Adrenal gland (tissue), 5 donors: ENCODE measurements around the gene EFR3B.

Experiments used
- POLR2A ChIP-seq, 2 donors: fragments of 450-650 bp; IDR thresholded peaks; one replicate each; pipeline ENCODE4 v1.6.1; 2017; ENCODE audit warnings: antibody characterized with exemption in 2 of 2, mild to moderate bottlenecking in 2 of 2, moderate library complexity in 1 of 2
- TF ChIP-seq, protein P1 (sequence below), 6 experiments: fragments of 450-650 bp in 4 of 6; fragments of 200-600 bp in 2 of 6; sonication (generic) in 1 of 6; IDR thresholded peaks; 1 replicate in 5 of 6; 2 replicates in 1 of 6; pipeline versions ENCODE4 v1.5.1 to v1.8.0; 2016 to 2021; ENCODE audit warnings: antibody characterized with exemption in 6 of 6, mild to moderate bottlenecking in 2 of 6, moderate library complexity in 1 of 6
- donor health status: DM: no; HTN: no; CAD: no.

DNA sequence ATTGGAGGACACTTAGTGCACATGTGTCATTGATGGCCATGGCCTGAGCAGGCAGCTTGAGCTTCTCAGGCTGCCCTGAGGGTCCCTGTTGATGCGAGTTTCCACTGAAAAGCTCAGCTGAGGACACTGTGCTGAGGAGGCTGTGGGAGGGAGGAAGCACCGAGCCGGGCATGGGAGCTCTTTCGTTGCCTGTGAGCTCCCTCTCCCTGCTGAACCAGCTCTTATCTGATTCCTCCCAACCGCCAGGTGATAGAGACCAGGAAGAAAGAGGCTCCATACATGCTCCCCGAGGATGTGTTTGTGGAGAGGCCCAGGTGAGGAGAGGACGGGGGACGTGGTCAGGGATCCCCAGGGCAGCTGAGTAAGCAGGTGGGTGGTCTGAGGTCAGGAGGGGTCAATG lies 99.2 kb downstream of the EFR3B start:
- TF ChIP-seq, protein P1, sequence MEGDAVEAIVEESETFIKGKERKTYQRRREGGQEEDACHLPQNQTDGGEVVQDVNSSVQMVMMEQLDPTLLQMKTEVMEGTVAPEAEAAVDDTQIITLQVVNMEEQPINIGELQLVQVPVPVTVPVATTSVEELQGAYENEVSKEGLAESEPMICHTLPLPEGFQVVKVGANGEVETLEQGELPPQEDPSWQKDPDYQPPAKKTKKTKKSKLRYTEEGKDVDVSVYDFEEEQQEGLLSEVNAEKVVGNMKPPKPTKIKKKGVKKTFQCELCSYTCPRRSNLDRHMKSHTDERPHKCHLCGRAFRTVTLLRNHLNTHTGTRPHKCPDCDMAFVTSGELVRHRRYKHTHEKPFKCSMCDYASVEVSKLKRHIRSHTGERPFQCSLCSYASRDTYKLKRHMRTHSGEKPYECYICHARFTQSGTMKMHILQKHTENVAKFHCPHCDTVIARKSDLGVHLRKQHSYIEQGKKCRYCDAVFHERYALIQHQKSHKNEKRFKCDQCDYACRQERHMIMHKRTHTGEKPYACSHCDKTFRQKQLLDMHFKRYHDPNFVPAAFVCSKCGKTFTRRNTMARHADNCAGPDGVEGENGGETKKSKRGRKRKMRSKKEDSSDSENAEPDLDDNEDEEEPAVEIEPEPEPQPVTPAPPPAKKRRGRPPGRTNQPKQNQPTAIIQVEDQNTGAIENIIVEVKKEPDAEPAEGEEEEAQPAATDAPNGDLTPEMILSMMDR (IDR thresholded peaks at IDR 0.05), result no peak
- no peak for TF ChIP-seq POLR2A (IDR thresholded peaks at IDR 0.05)
